ENCODE measurements around the gene PDE8A.

Gene PDE8A

DNA sequence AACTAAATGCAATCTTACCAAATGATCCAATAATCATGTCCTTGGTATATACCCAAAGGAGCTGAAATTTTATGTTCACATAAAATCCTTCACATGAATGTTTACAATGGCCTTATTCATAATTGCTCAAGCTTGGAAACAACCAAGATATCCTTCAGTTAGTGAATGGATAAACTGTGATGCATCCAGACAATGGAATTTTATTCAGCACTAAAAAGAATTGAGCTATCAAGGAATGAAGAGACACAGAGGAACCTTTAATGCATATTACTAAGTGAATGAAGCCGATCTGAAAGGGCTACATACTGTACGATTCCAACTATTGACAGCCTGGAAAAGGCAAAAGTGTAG is 168.4 kb downstream of the PDE8A start:
- no peak for TF ChIP-seq CTCF (IDR thresholded peaks at IDR 0.05; ENCODE audit: low read depth, low read length, missing control alignments)
- no peak for DNase-seq (ENCODE audit: extremely low read depth, low read depth)

GRCh38 chr15:85151145-85151544 is 169.5 kb downstream of the PDE8A start:
- no peak for DNase-seq (ENCODE audit: extremely low read depth, low read depth)
- no peak overlapping the region for H3K4me3 ChIP-seq (replicated peaks; ENCODE audit: low read depth, low read length)
- no peak for TF ChIP-seq CTCF (IDR thresholded peaks at IDR 0.05; ENCODE audit: low read depth, low read length, missing control alignments)

More for the DNA sequence above, 168.4 kb downstream of the PDE8A start:
- no peak overlapping the region for H3K4me3 ChIP-seq (replicated peaks; ENCODE audit: low read depth, low read length)

- TF ChIP-seq CTCF (IDR thresholded peaks at IDR 0.05; ENCODE audit: low read depth, low read length, missing control alignments): no peak
- DNase-seq (ENCODE audit: extremely low read depth, low read depth): no peak
- no peak overlapping the region for H3K4me3 ChIP-seq (replicated peaks; ENCODE audit: low read depth, low read length)
These were observed 170.2 kb downstream of the PDE8A start for GRCh38 chr15:85151861-85152260.

GRCh38 chr15:85154061-85154460 is 172.4 kb downstream of the PDE8A start:
- no peak for DNase-seq (ENCODE audit: extremely low read depth, low read depth)
- TF ChIP-seq CTCF (IDR thresholded peaks at IDR 0.05; ENCODE audit: low read depth, low read length, missing control alignments): no peak
- H3K4me3 ChIP-seq (replicated peaks; ENCODE audit: low read depth, low read length): no peak overlapping the region

GRCh38 chr15:85155360-85155759 is 173.7 kb downstream of the PDE8A start:
- H3K4me3 ChIP-seq (replicated peaks; ENCODE audit: low read depth, low read length): no peak overlapping the region
- DNase-seq (ENCODE audit: extremely low read depth, low read depth): no peak
- TF ChIP-seq CTCF (IDR thresholded peaks at IDR 0.05; ENCODE audit: low read depth, low read length, missing control alignments): no peak

- TF ChIP-seq CTCF (IDR thresholded peaks at IDR 0.05; ENCODE audit: low read depth, low read length, missing control alignments): no peak
- DNase-seq (ENCODE audit: extremely low read depth, low read depth): no peak
- H3K4me3 ChIP-seq (replicated peaks; ENCODE audit: low read depth, low read length): no peak overlapping the region
These were observed 174.2 kb downstream of the PDE8A start for GRCh38 chr15:85155857-85156256.

DNA sequence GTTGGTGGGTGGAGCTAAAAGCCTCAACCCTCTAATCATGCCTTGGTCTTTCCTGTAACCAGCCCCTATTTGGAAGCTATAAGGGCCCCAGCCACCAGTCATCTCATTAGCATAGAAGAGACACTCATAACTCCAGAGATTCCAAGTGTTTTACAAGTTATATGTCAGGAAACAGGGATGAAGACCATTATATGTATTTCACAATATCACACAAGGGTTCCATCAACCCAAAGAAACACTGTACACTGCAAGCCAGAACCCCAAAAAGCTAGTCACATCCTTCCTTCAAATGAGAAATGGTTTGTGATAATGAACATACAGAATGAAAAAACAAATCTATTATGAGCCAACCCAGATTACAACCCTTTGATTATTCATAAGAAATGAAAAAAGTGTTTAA is 175.7 kb downstream of the PDE8A start:
- no peak for DNase-seq (ENCODE audit: extremely low read depth, low read depth)
- TF ChIP-seq CTCF (IDR thresholded peaks at IDR 0.05; ENCODE audit: low read depth, low read length, missing control alignments): no peak
- no peak overlapping the region for H3K4me3 ChIP-seq (replicated peaks; ENCODE audit: low read depth, low read length)
